HepG2 (cell line): ENCODE results near the gene TIPRL. TPM values are rescaled to one million over a fixed set of nuclear protein-coding genes. Genes with fewer than 3 reads are reported as not detected.

Experiments
- CEBPB ChIP-seq: IDR thresholded peaks from 2 replicates; pipeline ENCODE4 v1.6.1; 2011; ENCODE audit warnings: low read depth, low read length, improper control_type of control experiment, borderline replicate concordance
- FOSL1 ChIP-seq: sonication (generic); formaldehyde crosslinking; IDR thresholded peaks from 2 replicates; pipeline ENCODE4 v1.9.0; 2021; ENCODE audit warnings: missing genetic modification reagents, borderline replicate concordance
- MAF1 ChIP-seq: sonication (generic); formaldehyde crosslinking; IDR thresholded peaks from 2 replicates; pipeline ENCODE4 v1.5.0; 2020; ENCODE audit warnings: missing genetic modification reagents, borderline replicate concordance
- RAD51 ChIP-seq: fragments of 450-650 bp; IDR thresholded peaks from 2 replicates; pipeline ENCODE4 v1.6.1; 2016; ENCODE audit warnings: borderline replicate concordance
- SALL2 ChIP-seq: sonication (generic); formaldehyde crosslinking; IDR thresholded peaks from 2 replicates; pipeline ENCODE4 v1.8.1; 2023; ENCODE audit warnings: mild to moderate bottlenecking, missing genetic modification reagents, inconsistent platforms
- SOX5 ChIP-seq: IDR thresholded peaks from 2 replicates; pipeline ENCODE4 v1.6.1; 2016; ENCODE audit warnings: borderline replicate concordance
- U2AF2 ChIP-seq: fragments of 200-400 bp; formaldehyde crosslinking; IDR thresholded peaks from 2 replicates; pipeline ENCODE4 v1.6.1; 2017; ENCODE audit warnings: low read depth, mild to moderate bottlenecking, low read length
- ZBTB37 ChIP-seq: sonication (generic); formaldehyde crosslinking; IDR thresholded peaks from 2 replicates; pipeline ENCODE4 v1.4.0; 2020; ENCODE audit warnings: mild to moderate bottlenecking, missing genetic modification reagents
- ZBTB38 ChIP-seq: sonication (generic); formaldehyde crosslinking; IDR thresholded peaks from 2 replicates; pipeline ENCODE4 v1.5.1; 2020; ENCODE audit warnings: mild to moderate bottlenecking, missing genetic modification reagents
- ZBTB49 ChIP-seq: sonication (generic); formaldehyde crosslinking; IDR thresholded peaks from 2 replicates; pipeline ENCODE4 v1.4.0; 2020; ENCODE audit warnings: missing genetic modification reagents, borderline replicate concordance
- ZHX1 ChIP-seq: sonication (generic); formaldehyde crosslinking; IDR thresholded peaks from 2 replicates; pipeline ENCODE4 v1.8.1; 2022; ENCODE audit warnings: low read depth, mild to moderate bottlenecking, missing genetic modification reagents
- ZNF251 ChIP-seq: sonication (generic); formaldehyde crosslinking; IDR thresholded peaks from 2 replicates; pipeline ENCODE4 v1.9.0; 2021; ENCODE audit warnings: mild to moderate bottlenecking, missing genetic modification reagents
- ZNF432 ChIP-seq: sonication (generic); formaldehyde crosslinking; IDR thresholded peaks from 2 replicates; pipeline ENCODE4 v1.5.0; 2020; ENCODE audit warnings: missing genetic modification reagents, mild to moderate bottlenecking, borderline replicate concordance
- ZNF460 ChIP-seq: sonication (generic); formaldehyde crosslinking; IDR thresholded peaks from 2 replicates; pipeline ENCODE4 v1.5.1; 2020; ENCODE audit warnings: missing genetic modification reagents, mild to moderate bottlenecking, borderline replicate concordance
- ZNF567 ChIP-seq: sonication (generic); formaldehyde crosslinking; IDR thresholded peaks from 2 replicates; pipeline ENCODE4 v1.8.1; 2023; ENCODE audit warnings: mild to moderate bottlenecking, missing genetic modification reagents, borderline replicate concordance
- ZNF614 ChIP-seq: IDR thresholded peaks from 2 replicates; pipeline ENCODE4 v1.6.1; 2018; ENCODE audit warnings: missing biosample characterization, missing genetic modification reagents, inconsistent platforms, borderline replicate concordance
- ZNF639 ChIP-seq: conservative IDR thresholded peaks from 2 replicates; pipeline ENCODE4 v1.6.1; 2018; ENCODE audit warnings: missing genetic modification reagents
- polyA plus RNA-seq, 8 experiments: library from polyadenylated mRNA; depleted of rRNA in 3 of 8; stranded (reverse) in 7 of 8; unstranded in 1 of 8; fragments of >200 nt; fragmentation: Illumina TruSeq in 4 of 8; extraction: Trizol in 4 of 8; gene quantifications; 2 replicates each; pipeline versions ENCODE4 v1.2.1 to v1.2.3, GENCODE V29; 2011 to 2016; ENCODE audit warnings: low read depth in 4 of 8, missing spikeins in 1 of 8, mixed read lengths in 1 of 8; ENCODE audit not compliant: insufficient read depth in 1 of 8
- total RNA-seq, 5 experiments: library from RNA; depleted of rRNA; stranded (reverse); fragments of >200 nt; fragmentation: Illumina TruSeq; extraction: Trizol; gene quantifications; 2 replicates each; pipeline ENCODE4 v1.2.3, GENCODE V29; 2016; ENCODE audit warnings: low read depth in 1 of 5
- TF ChIP-seq, protein P1 (sequence below): sonication (generic); formaldehyde crosslinking; IDR thresholded peaks from 2 replicates; pipeline ENCODE4 v1.4.0; 2020; ENCODE audit warnings: mild to moderate bottlenecking, missing genetic modification reagents

Gene TIPRL
- total and polyA plus RNA-seq, 2 of the 13 experiments (the other 11 are each of a cell fraction or from before 2014, with no cell fraction given) = 10.1 to 22.8 TPM

DNA sequence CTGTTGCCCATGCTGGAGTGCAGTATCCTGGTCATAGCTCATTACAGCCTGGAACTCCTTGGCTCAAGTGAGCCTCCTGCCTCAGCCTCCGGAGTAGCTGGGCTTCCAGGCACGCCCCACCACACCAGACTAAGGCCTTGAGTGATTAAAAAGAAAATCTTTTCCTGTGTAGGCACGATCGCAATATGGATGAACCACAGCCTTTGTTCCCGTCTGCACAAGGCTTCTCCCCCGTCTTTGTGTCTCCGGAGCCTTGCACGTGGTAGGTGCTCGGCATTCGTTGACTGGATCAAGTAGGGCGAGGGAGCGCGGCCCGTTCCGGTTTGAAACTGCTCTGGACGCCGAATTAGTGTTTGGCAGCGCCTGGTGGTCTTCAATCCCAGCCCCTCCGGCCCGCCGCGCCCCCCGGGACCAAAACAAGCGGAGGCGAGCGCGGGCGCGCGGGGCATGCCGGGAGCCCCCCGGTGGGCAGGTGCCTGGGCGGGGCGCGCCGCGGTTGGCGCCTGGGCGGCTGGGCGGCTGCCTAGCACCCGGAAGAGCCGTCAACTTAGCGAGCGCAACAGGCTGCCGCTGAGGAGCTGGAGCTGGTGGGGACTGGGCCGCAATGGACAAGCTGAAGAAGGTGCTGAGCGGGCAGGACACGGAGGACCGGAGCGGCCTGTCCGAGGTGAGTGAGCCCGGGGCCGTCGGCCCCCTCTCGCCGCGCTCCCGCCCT, 46.9 kb downstream of the TIPRL start, which contains the start of gene SFT2D2 (continued):
- TF ChIP-seq SOX5 (CRISPR knock-in tag) = 0 out of 2 replicates have a peak, but pooled peaks have one; percentile 14
- no peak for TF ChIP-seq ZNF614 (CRISPR knock-in tag)
- TF ChIP-seq ZNF251 (CRISPR knock-in tag) = peak; percentile 43; the same call in 1 of the 2 replicates
- no peak for TF ChIP-seq MAF1
- no peak for TF ChIP-seq FOSL1 (CRISPR knock-in tag)
- TF ChIP-seq SALL2 (CRISPR knock-in tag) = 0 out of 2 replicates have a peak, but pooled peaks have one; percentile 22
- TF ChIP-seq ZHX1 (CRISPR knock-in tag) = no peak
- no peak for TF ChIP-seq ZNF432 (CRISPR knock-in tag)
- TF ChIP-seq U2AF2 = no peak
- no peak for TF ChIP-seq CEBPB
- no peak for TF ChIP-seq ZNF567 (CRISPR knock-in tag)
- no peak for TF ChIP-seq ZBTB38
- no peak for TF ChIP-seq ZNF460 (CRISPR knock-in tag)
- TF ChIP-seq, protein P1, sequence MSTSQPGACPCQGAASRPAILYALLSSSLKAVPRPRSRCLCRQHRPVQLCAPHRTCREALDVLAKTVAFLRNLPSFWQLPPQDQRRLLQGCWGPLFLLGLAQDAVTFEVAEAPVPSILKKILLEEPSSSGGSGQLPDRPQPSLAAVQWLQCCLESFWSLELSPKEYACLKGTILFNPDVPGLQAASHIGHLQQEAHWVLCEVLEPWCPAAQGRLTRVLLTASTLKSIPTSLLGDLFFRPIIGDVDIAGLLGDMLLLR (CRISPR knock-in tag) = peak; percentile 92
- no peak for TF ChIP-seq RAD51
- no peak for TF ChIP-seq ZBTB37 (CRISPR knock-in tag)
- 0 out of 2 replicates have a peak, but pooled peaks have one; percentile 22 for TF ChIP-seq ZBTB49 (CRISPR knock-in tag)
- no peak; the same call in 1 of the 2 replicates for TF ChIP-seq ZNF639 (CRISPR knock-in tag)
